ENCODE measurements around the gene HAUS3. TPM values are rescaled to one million over a fixed set of nuclear protein-coding genes. Genes with fewer than 3 reads are reported as not detected.

The HAUS3 gene
- total and polyA plus RNA-seq, 2 of the 8 experiments (the other 6 are each of a cell fraction or from before 2014, with no cell fraction given), result 3.2 to 14.8 TPM

DNA sequence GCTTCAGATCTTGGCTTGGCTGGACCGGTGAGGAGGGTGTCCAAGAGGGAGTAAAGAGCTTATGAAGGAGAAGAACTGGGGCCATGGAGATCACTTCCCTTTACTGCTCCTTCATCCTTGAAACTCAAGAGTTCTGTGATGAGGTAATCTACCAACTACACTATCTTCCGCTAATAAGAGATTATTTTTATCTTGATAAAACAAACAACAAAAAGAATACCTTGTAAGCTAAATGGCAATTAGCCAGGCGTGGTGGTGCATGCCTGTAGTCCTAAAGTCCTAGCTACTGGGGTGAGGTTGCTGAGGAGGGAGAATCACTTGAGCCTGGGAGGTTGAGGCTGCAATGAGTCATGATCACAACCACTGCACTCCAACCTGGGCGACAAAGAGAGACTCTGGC, 47.4 kb downstream of the HAUS3 start:
- POLR2A ChIA-PET (ENCODE audit: partially characterized antibody), result no interaction called here
- FAIRE-seq (no peak), DNase-seq (ENCODE audit: low read depth in 1 of 2, low spot score in 2 of 2) (no peak)
- no peak overlapping the region for H3K23ac ChIP-seq (ENCODE audit: insufficient read length)
- H4K5ac ChIP-seq (ENCODE audit: insufficient read length, low read depth, low read length), result no peak overlapping the region
- H2BK120ac ChIP-seq (replicated peaks; ENCODE audit: low read depth, low read length), result no peak overlapping the region
- CTCF ChIA-PET (ENCODE audit: partially characterized antibody), result interaction anchor here (1.1 to 1.9 kb wide), 2 partner anchors 16 to 168 kb away, joined by 3 to 7 read pairs; no protein-coding TSS in a partner anchor
- no peak overlapping the region for H2AFZ ChIP-seq (ENCODE audit: low read length)
- H3K4ac ChIP-seq (replicated peaks; ENCODE audit: insufficient read length, low read depth, low read length), result no peak overlapping the region
- H3K27ac ChIP-seq (ENCODE audit: low read depth, low read length), result no peak overlapping the region
- no peak overlapping the region for H3K4me2 ChIP-seq (ENCODE audit: insufficient read depth in 1 of 2, low read depth in 2 of 2, low read length in 2 of 2)
- no peak overlapping the region for H2BK5ac ChIP-seq (ENCODE audit: low read depth, low read length)
- no peaks in the 10 kb centered on the region for H3K36me3 ChIP-seq (ENCODE audit: control insufficient read depth in 2 of 4, insufficient read depth in 4 of 4, low read length in 3 of 4)
- no peak overlapping the region for H3K14ac ChIP-seq (ENCODE audit: insufficient read length)
- H4K20me1 ChIP-seq (replicated peaks in 1 of 2; ENCODE audit: control insufficient read depth in 1 of 2, insufficient read depth in 2 of 2, low read length in 2 of 2), result no peaks in the 10 kb centered on the region
- H4K8ac ChIP-seq (ENCODE audit: extremely low read depth, insufficient read depth, low read length), result no peak overlapping the region
- H3K27me3 ChIP-seq (replicated peaks in 1 of 4; ENCODE audit: control insufficient read depth in 3 of 4, extremely low read depth in 1 of 4, insufficient read depth in 3 of 4, low read length in 3 of 4), result no peaks in the 10 kb centered on the region
- no peak overlapping the region for H2AK5ac ChIP-seq (ENCODE audit: low read depth, low read length)
- no peaks in the 10 kb centered on the region for H3K9me3 ChIP-seq (ENCODE audit: insufficient read depth in 2 of 2, low read depth in 1 of 2, low read length in 1 of 2)
- H3K56ac ChIP-seq (replicated peaks; ENCODE audit: insufficient read length, low read depth, low read length), result no peak overlapping the region
- no peak overlapping the region for H4K91ac ChIP-seq (replicated peaks; ENCODE audit: insufficient read length, low read length)
- no peak overlapping the region for H3K4me3 ChIP-seq (ENCODE audit: extremely low read depth in 1 of 4, insufficient read depth in 2 of 4, low read depth in 3 of 4, low read length in 4 of 4)
- H3K79me1 ChIP-seq (ENCODE audit: low read depth, low read length), result no peaks in the 10 kb centered on the region; the same call in 1 of the 2 replicates
- H3K79me2 ChIP-seq (ENCODE audit: control insufficient read depth in 1 of 2, insufficient read depth in 2 of 2, low read length in 2 of 2), result no peaks in the 10 kb centered on the region
- H3K4me1 ChIP-seq (replicated peaks in 1 of 4; ENCODE audit: control insufficient read depth in 3 of 4, insufficient read depth in 4 of 4, low read length in 3 of 4), result no peaks in the 10 kb centered on the region
- 89% methylated on average over 4 of the region's 4 CpGs; no CpG with 5 or more reads in 1 of the 2 experiments for WGBS, 2 experiments (ENCODE audit: extremely low coverage in 1 of 2, insufficient coverage in 1 of 2, insufficient read length in 1 of 2, insufficient replicate concordance in 2 of 2, low coverage in 1 of 2, low lambda C conversion rate in 2 of 2, missing lambda C conversion rate in 1 of 2)
- H3K9ac ChIP-seq (replicated peaks in 1 of 4; ENCODE audit: extremely low read depth in 1 of 4, low read depth in 3 of 4, low read length in 3 of 4), result no peak overlapping the region
- no peak overlapping the region for H2BK12ac ChIP-seq (ENCODE audit: low read depth, low read length)
- H2BK15ac ChIP-seq (ENCODE audit: low read length), result no peak overlapping the region
- H3K18ac ChIP-seq (ENCODE audit: extremely low read depth, low read length), result no peak overlapping the region
- no peak overlapping the region for H2BK20ac ChIP-seq (ENCODE audit: low read length)
- no peaks in the 10 kb centered on the region for H3K23me2 ChIP-seq (ENCODE audit: low read depth, low read length)
- no peak for TF ChIP-seq KDM5A (IDR thresholded peaks at IDR 0.05; ENCODE audit: low read length)
